RWPE1 (cell line): ENCODE data around the gene ADCY3.

ENCODE experiments used
- CTCF ChIA-PET: fragments of 350-600 bp; sonication (Branson Sonifier 250); formaldehyde crosslinking; extraction: SDS; loops from one replicate; lab custom pipeline; 2021; lab: Yijun Ruan, JAX
- POLR2A ChIA-PET: fragments of 400-600 bp; formaldehyde crosslinking; extraction: SDS; loops from one replicate; lab custom pipeline; 2020; ENCODE audit warnings: antibody characterized with exemption; ENCODE audit not compliant: low non-redundant PET; lab: Yijun Ruan, JAX
- DNase-seq: peaks from one replicate; pipeline ENCODE4 v3.0.0; 2012; ENCODE audit warnings: low spot score
- H3K27ac ChIP-seq: fragments of 450-650 bp; 2 replicates; pipeline ENCODE4 v1.5.1; 2017
- CTCF ChIP-seq: fragments of 450-650 bp; conservative IDR thresholded peaks from 2 replicates; pipeline ENCODE4 v1.5.1; 2017; ENCODE audit warnings: low read depth, mild to moderate bottlenecking

The ADCY3 gene

GRCh38 chr2:24779116-24779515 lies 140.9 kb downstream of the ADCY3 start:
- ChIA-PET POLR2A (no interaction called here), CTCF (interaction anchor here (0.7 to 2.3 kb wide), 2 partner anchors 14 to 387 kb away, joined by 3 to 13 read pairs; partner anchors contain the start of genes CENPO and PTRHD1)
- DNase-seq = no peak
- no peak for TF ChIP-seq CTCF
- no peak overlapping the region for H3K27ac ChIP-seq

DNA sequence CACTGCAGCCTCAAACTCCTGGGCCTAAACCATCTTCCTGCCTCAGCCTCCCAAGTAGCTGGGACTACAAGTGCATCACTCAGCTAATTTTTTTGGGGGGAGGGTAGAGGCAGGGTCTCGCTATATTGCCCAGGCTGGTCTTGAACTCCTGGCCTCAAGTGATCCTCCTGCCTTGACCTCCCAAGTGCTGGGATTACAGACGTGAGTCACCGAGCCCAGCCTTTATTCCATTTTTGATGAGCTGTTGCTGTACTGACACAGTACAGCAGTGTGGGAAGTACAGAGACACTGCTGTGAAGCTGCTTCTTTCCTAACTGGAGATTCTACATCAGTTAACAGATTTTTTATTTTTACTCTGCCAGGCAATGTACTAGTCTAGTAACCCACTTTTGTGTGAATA lies 145.7 kb downstream of the ADCY3 start:
- no peak for TF ChIP-seq CTCF
- no peak overlapping the region for H3K27ac ChIP-seq
- CTCF ChIA-PET = interaction anchor here (0.6 to 0.9 kb wide), 3 partner anchors 14 to 364 kb away, joined by 3 to 4 read pairs (median 3); no protein-coding TSS in a partner anchor
- POLR2A ChIA-PET = no interaction called here
- no peak for DNase-seq

GRCh38 chr2:24771764-24772586 lies 148.1 kb downstream of the ADCY3 start:
- ChIA-PET POLR2A (no interaction called here), CTCF (no interaction called here)
- no peak for TF ChIP-seq CTCF
- H3K27ac ChIP-seq = no peak overlapping the region
- no peak for DNase-seq

DNA sequence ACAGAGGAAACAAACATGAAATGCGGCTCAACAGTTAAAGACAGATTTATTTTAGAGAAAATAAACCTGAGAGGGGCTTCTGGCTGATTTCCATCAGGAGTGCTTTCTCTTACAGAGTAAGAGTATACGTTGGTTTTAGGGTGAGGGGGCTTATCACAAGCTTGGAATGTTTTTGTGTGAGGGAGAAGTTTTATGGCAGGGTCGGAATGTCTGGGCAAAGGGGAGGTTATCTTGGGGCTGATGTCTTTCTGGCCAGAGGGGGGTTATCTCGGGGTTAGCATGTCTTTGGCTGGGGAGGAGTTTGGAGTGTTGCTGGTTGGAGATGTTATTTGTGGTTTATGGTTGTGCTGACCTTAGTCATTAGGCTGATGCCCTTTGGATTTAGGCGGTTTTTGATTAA lies 149.0 kb downstream of the ADCY3 start:
- no peak for TF ChIP-seq CTCF
- no peak for DNase-seq
- CTCF ChIA-PET = no interaction called here
- H3K27ac ChIP-seq = no peak overlapping the region
- POLR2A ChIA-PET = no interaction called here
